Peyer's patch (tissue), 4 donors: Measurements from ENCODE around the gene BACH2.

Source experiments
- CTCF ChIP-seq, 6 experiments: fragments of 450-650 bp in 4 of 6; fragments of 200-600 bp in 2 of 6; sonication (generic) in 1 of 6; IDR thresholded peaks; one replicate each; pipeline ENCODE4 v1.5.1; 2017 to 2019; ENCODE audit warnings: antibody characterized with exemption in 6 of 6, mild to moderate bottlenecking in 3 of 6, moderate library complexity in 1 of 6
- POLR2A ChIP-seq, 2 donors: fragments of 450-650 bp; IDR thresholded peaks; one replicate each; pipeline ENCODE4 v1.5.1; 2017; ENCODE audit warnings: antibody characterized with exemption in 2 of 2, mild to moderate bottlenecking in 2 of 2, moderate library complexity in 2 of 2

GRCh38 chr6:90159452-90159851, 137.2 kb downstream of the BACH2 start:
- TF ChIP-seq CTCF (IDR thresholded peaks at IDR 0.05) (no peak), POLR2A (IDR thresholded peaks at IDR 0.05) (no peak)
